ENCODE results near the gene ESYT3.

The ESYT3 gene

GRCh38 chr3:138434276-138434874 lies at the start of gene ESYT3:
Gene ESYT3, plus strand, starts transcription at chr3:138434616. Its CDS starts 183 bp downstream, at chr3:138434799.
- in situ Hi-C loops (cut with HindIII; ENCODE audit: low pct_unique_long_range_greater_than_20kb, low sequenced_read_pairs), result no loop called here
- no peak for TF ChIP-seq JUND (IDR thresholded peaks at IDR 0.05; ENCODE audit: low read depth)

GRCh38 chr3:138384976-138385375 lies 49.4 kb upstream of the ESYT3 start:
- no peak for DNase-seq (ENCODE audit: low read depth in 1 of 2, low spot score in 1 of 2)
- no peak for TF ChIP-seq JUND (IDR thresholded peaks at IDR 0.05; ENCODE audit: low read depth)
- in situ Hi-C loops (cut with HindIII; ENCODE audit: low pct_unique_long_range_greater_than_20kb, low sequenced_read_pairs), result no loop called here

More at GRCh38 chr3:138434276-138434874, at the start of gene ESYT3:
- DNase-seq (ENCODE audit: low read depth in 1 of 2, low spot score in 1 of 2), result peak; percentile 63 to 82

GRCh38 chr3:138389144-138389601 lies 45.2 kb upstream of the ESYT3 start:
- no peak for DNase-seq (ENCODE audit: low read depth in 1 of 2, low spot score in 1 of 2)
- no peak for TF ChIP-seq JUND (IDR thresholded peaks at IDR 0.05; ENCODE audit: low read depth)
- in situ Hi-C loops (cut with HindIII; ENCODE audit: low pct_unique_long_range_greater_than_20kb, low sequenced_read_pairs), result no loop called here

- TF ChIP-seq JUND (IDR thresholded peaks at IDR 0.05; ENCODE audit: low read depth), result no peak
- in situ Hi-C loops (cut with HindIII; ENCODE audit: low pct_unique_long_range_greater_than_20kb, low sequenced_read_pairs), result no loop called here
- DNase-seq (ENCODE audit: low read depth in 1 of 2, low spot score in 1 of 2), result peak; percentile 34 to 47
These were observed 44.4 kb upstream of the ESYT3 start for GRCh38 chr3:138389841-138390581.

- in situ Hi-C loops (cut with HindIII; ENCODE audit: low pct_unique_long_range_greater_than_20kb, low sequenced_read_pairs), result no loop called here
- DNase-seq (ENCODE audit: low read depth in 1 of 2, low spot score in 1 of 2), result no peak
- TF ChIP-seq JUND (IDR thresholded peaks at IDR 0.05; ENCODE audit: low read depth), result no peak
These were observed 43.9 kb upstream of the ESYT3 start for GRCh38 chr3:138390582-138390932.

- DNase-seq (ENCODE audit: low read depth in 1 of 2, low spot score in 1 of 2), result no peak
- no peak for TF ChIP-seq JUND (IDR thresholded peaks at IDR 0.05; ENCODE audit: low read depth)
- in situ Hi-C loops (cut with HindIII; ENCODE audit: low pct_unique_long_range_greater_than_20kb, low sequenced_read_pairs), result no loop called here
These were observed 40.3 kb upstream of the ESYT3 start for GRCh38 chr3:138394156-138394555.

- no peak for DNase-seq (ENCODE audit: low read depth in 1 of 2, low spot score in 1 of 2)
- in situ Hi-C loops (cut with HindIII; ENCODE audit: low pct_unique_long_range_greater_than_20kb, low sequenced_read_pairs), result no loop called here
- TF ChIP-seq JUND (IDR thresholded peaks at IDR 0.05; ENCODE audit: low read depth), result no peak
These were observed 39.7 kb upstream of the ESYT3 start for GRCh38 chr3:138394686-138395085.

GRCh38 chr3:138395865-138396751 lies 38.3 kb upstream of the ESYT3 start:
- DNase-seq (ENCODE audit: low read depth in 1 of 2, low spot score in 1 of 2), result no peak
- no peak for TF ChIP-seq JUND (IDR thresholded peaks at IDR 0.05; ENCODE audit: low read depth)
- in situ Hi-C loops (cut with HindIII; ENCODE audit: low pct_unique_long_range_greater_than_20kb, low sequenced_read_pairs), result no loop called here

- TF ChIP-seq JUND (IDR thresholded peaks at IDR 0.05; ENCODE audit: low read depth), result no peak
- in situ Hi-C loops (cut with HindIII; ENCODE audit: low pct_unique_long_range_greater_than_20kb, low sequenced_read_pairs), result no loop called here
- no peak for DNase-seq (ENCODE audit: low read depth in 1 of 2, low spot score in 1 of 2)
These were observed 37.5 kb upstream of the ESYT3 start for GRCh38 chr3:138396752-138397410.

GRCh38 chr3:138397983-138398382 lies 36.4 kb upstream of the ESYT3 start:
- in situ Hi-C loops (cut with HindIII; ENCODE audit: low pct_unique_long_range_greater_than_20kb, low sequenced_read_pairs), result no loop called here
- DNase-seq (ENCODE audit: low read depth in 1 of 2, low spot score in 1 of 2), result peak in 1 of 2 experiments; percentile 36

GRCh38 chr3:138398791-138399575 lies 35.4 kb upstream of the ESYT3 start:
- DNase-seq (ENCODE audit: low read depth in 1 of 2, low spot score in 1 of 2), result no peak
- no peak for TF ChIP-seq JUND (IDR thresholded peaks at IDR 0.05; ENCODE audit: low read depth)
- in situ Hi-C loops (cut with HindIII; ENCODE audit: low pct_unique_long_range_greater_than_20kb, low sequenced_read_pairs), result no loop called here

More at GRCh38 chr3:138397983-138398382, 36.4 kb upstream of the ESYT3 start:
- no peak for TF ChIP-seq JUND (IDR thresholded peaks at IDR 0.05; ENCODE audit: low read depth)
